H1 (cell line): Measurements from ENCODE around the gene APOM. TPM values are rescaled to one million over a fixed set of nuclear protein-coding genes. Genes with fewer than 3 reads are reported as not detected.

ENCODE experiments used
- CTCF ChIA-PET: fragments of 300-600 bp; sonication (Branson Sonifier 250); formaldehyde crosslinking; loops from one replicate; lab custom pipeline; 2021; ENCODE audit not compliant: partially characterized antibody; lab: Charles Lee
- POLR2A ChIA-PET: fragments of 300-600 bp; sonication (Branson Sonifier 250); formaldehyde crosslinking; loops from one replicate; lab custom pipeline; 2021; ENCODE audit warnings: inconsistent platforms; ENCODE audit not compliant: partially characterized antibody; lab: Charles Lee
- DNase-seq, 2 experiments: peaks; one replicate each; pipeline versions ENCODE4 v3.0.0 to v3.0.0-alpha.2; 2010 to 2022; ENCODE audit warnings: low spot score in 2 of 2, low read depth in 1 of 2, mixed read lengths in 1 of 2
- FAIRE-seq: peaks from 2 replicates; lab custom pipeline; 2011; peaks lifted over from hg19 to GRCh38; lab: Jason Lieb, UNC
- H2AFZ ChIP-seq: 2 replicates; pipeline ENCODE4 v1.8.1; 2012; ENCODE audit warnings: low read length, inconsistent platforms
- H2AK5ac ChIP-seq: 2 replicates; pipeline ENCODE4 v1.6.1; 2013; ENCODE audit warnings: low read depth, low read length
- H2BK120ac ChIP-seq: replicated peaks from 2 replicates; pipeline ENCODE3; 2013; ENCODE audit warnings: low read depth, low read length, inconsistent platforms
- H2BK12ac ChIP-seq: 2 replicates; pipeline ENCODE4 v1.6.1; 2013; ENCODE audit warnings: low read depth, low read length
- H2BK15ac ChIP-seq: 2 replicates; pipeline ENCODE4 v1.6.1; 2013; ENCODE audit warnings: low read length
- H2BK20ac ChIP-seq: 2 replicates; pipeline ENCODE4 v1.6.1; 2013; ENCODE audit warnings: low read length
- H2BK5ac ChIP-seq: 2 replicates; pipeline ENCODE4 v1.6.1; 2013; ENCODE audit warnings: low read depth, low read length
- H3K14ac ChIP-seq: 2 replicates; pipeline ENCODE4 v1.6.1; 2013; ENCODE audit warnings: inconsistent platforms; ENCODE audit not compliant: insufficient read length
- H3K18ac ChIP-seq: 2 replicates; pipeline ENCODE4 v1.6.1; 2013; ENCODE audit warnings: low read length; ENCODE audit errors: extremely low read depth
- H3K23ac ChIP-seq: 2 replicates; pipeline ENCODE4 v1.6.1; 2013; ENCODE audit warnings: inconsistent platforms; ENCODE audit not compliant: insufficient read length
- H3K23me2 ChIP-seq: 2 replicates; pipeline ENCODE4 v1.6.1; 2013; ENCODE audit warnings: low read depth, low read length
- H3K27ac ChIP-seq: 2 replicates; pipeline ENCODE4 v1.6.1; 2011; ENCODE audit warnings: low read depth, low read length, inconsistent platforms
- H3K27me3 ChIP-seq, 4 experiments: replicated peaks in 1 of 4; 1 replicate in 1 of 4; 2 replicates in 3 of 4; pipeline versions ENCODE4 v1.6.1 to v1.8.1; 2011 to 2013; ENCODE audit warnings: low read length in 3 of 4, mild to moderate bottlenecking in 3 of 4, inconsistent platforms in 2 of 4, mixed read lengths in 2 of 4, moderate library complexity in 1 of 4; ENCODE audit not compliant: control insufficient read depth in 3 of 4, insufficient read depth in 3 of 4; ENCODE audit errors: extremely low read depth in 1 of 4
- H3K36me3 ChIP-seq, 4 experiments: 2 replicates each; pipeline versions ENCODE4 v1.6.1 to v1.8.1; 2011 to 2013; ENCODE audit warnings: mild to moderate bottlenecking in 4 of 4, low read length in 3 of 4, moderate library complexity in 2 of 4, control low read depth in 1 of 4, inconsistent platforms in 1 of 4; ENCODE audit not compliant: insufficient read depth in 4 of 4, control insufficient read depth in 2 of 4
- H3K4ac ChIP-seq: replicated peaks from 2 replicates; pipeline ENCODE3; 2013; ENCODE audit warnings: low read length, low read depth, mixed read lengths, inconsistent platforms; ENCODE audit not compliant: insufficient read length
- H3K4me1 ChIP-seq, 4 experiments: replicated peaks in 1 of 4; 1 replicate in 1 of 4; 2 replicates in 3 of 4; pipeline versions ENCODE4 v1.6.1 to v1.8.1; 2011 to 2013; ENCODE audit warnings: low read length in 3 of 4, inconsistent platforms in 2 of 4, mixed read lengths in 1 of 4; ENCODE audit not compliant: insufficient read depth in 4 of 4, control insufficient read depth in 3 of 4
- H3K4me2 ChIP-seq, 2 experiments: 2 replicates each; pipeline versions ENCODE4 v1.6.1 to v1.8.1; 2011 to 2013; ENCODE audit warnings: low read depth in 2 of 2, low read length in 2 of 2, control low read depth in 1 of 2, inconsistent platforms in 1 of 2, mild to moderate bottlenecking in 1 of 2; ENCODE audit not compliant: insufficient read depth in 1 of 2
- H3K4me3 ChIP-seq, 4 experiments: fragments of 200-600, 300-600 bp in 1 of 4; sonication (generic), shearing (Covaris generic), sonication (Bioruptor Twin) in 1 of 4; 2 replicates each; pipeline versions ENCODE4 v1.5.1 to v1.8.1; 2011 to 2016; ENCODE audit warnings: low read length in 4 of 4, low read depth in 3 of 4, control low read depth in 2 of 4, inconsistent platforms in 2 of 4, mild to moderate bottlenecking in 2 of 4, mixed read lengths in 1 of 4, moderate library complexity in 1 of 4; ENCODE audit not compliant: insufficient read depth in 2 of 4; ENCODE audit errors: extremely low read depth in 1 of 4
- H3K56ac ChIP-seq: replicated peaks from 2 replicates; pipeline ENCODE3; 2013; ENCODE audit warnings: low read depth, mild to moderate bottlenecking, mixed read lengths, low read length, inconsistent platforms; ENCODE audit not compliant: insufficient read length
- H3K79me1 ChIP-seq: 2 replicates; pipeline ENCODE4 v1.6.1; 2013; ENCODE audit warnings: low read depth, low read length, control low read depth
- H3K79me2 ChIP-seq, 2 experiments: 2 replicates each; pipeline versions ENCODE4 v1.6.1 to v1.8.1; 2012 to 2013; ENCODE audit warnings: low read length in 2 of 2, mild to moderate bottlenecking in 2 of 2, inconsistent platforms in 1 of 2; ENCODE audit not compliant: insufficient read depth in 2 of 2, control insufficient read depth in 1 of 2
- H3K9ac ChIP-seq, 4 experiments: replicated peaks in 1 of 4; 1 replicate in 1 of 4; 2 replicates in 3 of 4; pipeline versions ENCODE4 v1.6.1 to v1.8.1; 2011 to 2013; ENCODE audit warnings: low read depth in 3 of 4, low read length in 3 of 4, control low read depth in 2 of 4, mild to moderate bottlenecking in 2 of 4, moderate library complexity in 2 of 4, inconsistent platforms in 1 of 4; ENCODE audit errors: extremely low read depth in 1 of 4
- H3K9me3 ChIP-seq, 2 experiments: 2 replicates each; pipeline versions ENCODE4 v1.6.1 to v1.8.1; 2012 to 2013; ENCODE audit warnings: mild to moderate bottlenecking in 2 of 2, moderate library complexity in 2 of 2, control low read depth in 1 of 2, inconsistent platforms in 1 of 2, low read depth in 1 of 2, low read length in 1 of 2, mixed read lengths in 1 of 2; ENCODE audit not compliant: insufficient read depth in 2 of 2
- H4K20me1 ChIP-seq, 2 experiments: replicated peaks in 1 of 2; 2 replicates each; pipeline versions ENCODE3 to v1.8.1; 2011 to 2013; ENCODE audit warnings: inconsistent platforms in 2 of 2, low read length in 2 of 2, mild to moderate bottlenecking in 1 of 2; ENCODE audit not compliant: insufficient read depth in 2 of 2, control insufficient read depth in 1 of 2
- H4K5ac ChIP-seq: 2 replicates; pipeline ENCODE4 v1.6.1; 2013; ENCODE audit warnings: low read length, low read depth, mixed read lengths, inconsistent platforms; ENCODE audit not compliant: insufficient read length
- H4K8ac ChIP-seq: 2 replicates; pipeline ENCODE4 v1.8.0; 2013; ENCODE audit warnings: mild to moderate bottlenecking, moderate library complexity, low read length, inconsistent platforms; ENCODE audit not compliant: insufficient read depth; ENCODE audit errors: extremely low read depth
- H4K91ac ChIP-seq: replicated peaks from 2 replicates; pipeline ENCODE3; 2013; ENCODE audit warnings: low read length, mixed read lengths, inconsistent platforms; ENCODE audit not compliant: insufficient read length
- CBX5 ChIP-seq: fragments of 300-800, 300-1000 bp; sonication (generic); IDR thresholded peaks from 2 replicates; pipeline ENCODE4 v1.7.1; 2016; ENCODE audit warnings: antibody characterized with exemption, low read length, low read depth
- CHD2 ChIP-seq: IDR thresholded peaks from 2 replicates; pipeline ENCODE4 v1.6.1; 2012; ENCODE audit warnings: low read length, improper control_type of control experiment
- CTBP2 ChIP-seq: IDR thresholded peaks from 2 replicates; pipeline ENCODE4 v1.7.0; 2011; ENCODE audit warnings: borderline replicate concordance, mild to moderate bottlenecking, moderate library complexity, mixed read lengths, low read length; ENCODE audit not compliant: insufficient read depth, insufficient read length
- CTCF ChIP-seq, 3 experiments: IDR thresholded peaks; 1 replicate in 2 of 3; 2 replicates in 1 of 3; pipeline versions ENCODE4 v1.5.1 to v1.6.1; 2011; ENCODE audit warnings: low read length in 3 of 3, mild to moderate bottlenecking in 3 of 3, inconsistent platforms in 2 of 3, low read depth in 1 of 3, moderate library complexity in 1 of 3; ENCODE audit not compliant: insufficient read depth in 1 of 3; ENCODE audit errors: control extremely low read depth in 1 of 3
- MAX ChIP-seq: IDR thresholded peaks from 2 replicates; pipeline ENCODE4 v1.6.1; 2012; ENCODE audit warnings: inconsistent platforms
- RBBP5 ChIP-seq: IDR thresholded peaks from 2 replicates; pipeline ENCODE4 v1.7.1; 2012; ENCODE audit warnings: low read depth, mild to moderate bottlenecking, inconsistent platforms, low read length, moderate library complexity, borderline replicate concordance
- WGBS, 2 experiments: shearing (Covaris generic) in 1 of 2; methylation state at CpG; one replicate each; pipeline versions ENCODE4 v1.1.6 to v1.1.7; 2013 to 2015; ENCODE audit warnings: low lambda C conversion rate in 2 of 2, mixed read lengths in 2 of 2, inconsistent platforms in 1 of 2, low coverage in 1 of 2, missing lambda C conversion rate in 1 of 2; ENCODE audit not compliant: insufficient replicate concordance in 2 of 2, insufficient coverage in 1 of 2, insufficient read length in 1 of 2; ENCODE audit errors: extremely low coverage in 1 of 2, missing lambda C conversion rate in 1 of 2; 5-methylcytosine and 5-hydroxymethylcytosine counted together
- polyA plus RNA-seq, 7 experiments: library from polyadenylated mRNA; depleted of rRNA in 3 of 7; stranded (reverse) in 5 of 7; unstranded in 2 of 7; fragments of >200 nt in 5 of 7; fragments of 200-250 nt in 2 of 7; gene quantifications; 1 replicate in 5 of 7; 2 replicates in 1 of 7; 4 replicates in 1 of 7; pipeline versions ENCODE4 v1.2.1 to v1.2.3, GENCODE V29; 2011 to 2013; ENCODE audit warnings: missing spikeins in 2 of 7, mixed read lengths in 2 of 7
- total RNA-seq: library from RNA; stranded (reverse); fragmentation: NEBNext Ultra II Directional; extraction: Animal tissue kit (Norgen Biotek cat#: 25700); gene quantifications from 2 replicates; pipeline ENCODE4 v1.2.1, GENCODE V29; 2021

The APOM gene
- total and polyA plus RNA-seq, 2 of the 8 experiments (the other 6 are each of a cell fraction or from before 2014, with no cell fraction given), result 3.4 to 12.0 TPM

DNA sequence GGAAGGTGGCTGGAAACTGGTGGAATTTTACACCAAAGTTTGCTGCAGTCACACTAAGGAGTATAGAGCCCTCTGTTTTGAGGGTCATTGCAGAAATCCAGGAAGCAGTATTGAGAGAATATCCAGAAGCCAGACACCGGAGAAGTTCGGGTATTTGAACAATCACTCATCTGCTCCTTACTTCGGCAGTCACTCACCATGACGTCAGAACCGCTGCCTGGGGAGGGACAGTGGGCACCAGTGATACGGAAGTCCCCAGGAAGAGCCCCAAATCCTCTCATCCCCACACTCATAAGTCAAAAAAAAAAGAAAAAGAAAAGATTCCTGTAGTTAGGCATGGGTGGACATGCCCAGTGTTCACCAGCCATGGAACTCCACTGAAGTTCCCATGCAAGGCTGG is 21.2 kb downstream of the APOM start:
- H2BK20ac ChIP-seq, result no peak overlapping the region
- H3K4me2 ChIP-seq, result no peak overlapping the region
- DNase-seq (no peak), FAIRE-seq (no peak)
- no peak overlapping the region for H3K56ac ChIP-seq
- no peak overlapping the region for H3K4ac ChIP-seq
- no peak overlapping the region for H3K9ac ChIP-seq
- CTCF ChIA-PET, result interaction anchor here (1.2 to 1.9 kb wide), 3 partner anchors 12 to 246 kb away, joined by 4 to 5 read pairs (median 4); partner anchors contain the start of gene GPANK1
- no peak overlapping the region for H2BK12ac ChIP-seq
- no peak overlapping the region for H4K5ac ChIP-seq
- H3K27ac ChIP-seq, result no peak overlapping the region
- WGBS, 2 experiments, result 81% methylated on average over 6 of the region's 6 CpGs; no CpG with 5 or more reads in 1 of the 2 experiments
- no peak overlapping the region for H3K23ac ChIP-seq
- no peak overlapping the region for H3K14ac ChIP-seq
- no peak overlapping the region for H3K18ac ChIP-seq
- H2BK120ac ChIP-seq, result no peak overlapping the region
- no peak overlapping the region for H3K4me3 ChIP-seq
- H2BK5ac ChIP-seq, result no peak overlapping the region
- peaks cover 2 to 8% (median 6%) of the 10 kb centered on the region in 4 experiments; a peak in 6 of 7 replicates for H3K27me3 ChIP-seq
- H3K79me2 ChIP-seq, result no peaks in the 10 kb centered on the region
- POLR2A ChIA-PET, result interaction anchor here (1.1 to 2.1 kb wide), 6 partner anchors 10 to 157 kb away, joined by 3 to 10 read pairs (median 4); partner anchors contain the start of genes BAG6 and HSPA1B
- no peaks in the 10 kb centered on the region for H4K20me1 ChIP-seq
- no peak overlapping the region for H2AK5ac ChIP-seq
- no peak overlapping the region for H2AFZ ChIP-seq
- no peak for TF ChIP-seq CBX5
- TF ChIP-seq CTCF (IDR thresholded peaks at IDR 0.05; ENCODE audit: control extremely low read depth in 1 of 3, insufficient read depth in 1 of 3, low read depth in 1 of 3, low read length in 3 of 3), result no peak
- TF ChIP-seq CTBP2, result no peak
- TF ChIP-seq RBBP5, result no peak
- no peak for TF ChIP-seq MAX
- TF ChIP-seq CHD2, result no peak
- H2BK15ac ChIP-seq, result no peak overlapping the region
- H3K36me3 ChIP-seq, result peaks cover 2 to 4% (median 3%) of the 10 kb centered on the region in 4 experiments; a peak in 6 of 8 replicates
- H3K4me1 ChIP-seq, result peaks cover 0 to 7% (median 2%) of the 10 kb centered on the region in 4 experiments; a peak in 4 of 7 replicates
- no peak overlapping the region for H4K8ac ChIP-seq
- H3K23me2 ChIP-seq, result peaks cover 6% of the 10 kb centered on the region; the same call in 1 of the 2 replicates
- H3K79me1 ChIP-seq, result no peaks in the 10 kb centered on the region
- no peak overlapping the region for H4K91ac ChIP-seq
- H3K9me3 ChIP-seq, result no peaks in the 10 kb centered on the region
